B cell (primary cell): ENCODE results near the gene PTPRT. TPM values are rescaled to one million over a fixed set of nuclear protein-coding genes. Genes with fewer than 3 reads are reported as not detected.

Experiments
- ATAC-seq: fragments of 200-7000 bp; cut with Tn5 transposase; one replicate; pipeline ENCODE4 v1.10.0; 2021; ENCODE audit warnings: low read depth, mild to moderate bottlenecking, moderate number of reproducible peaks, moderate library complexity
- CTCF ChIA-PET: fragments of 350-600 bp; sonication (Branson Sonifier 250); formaldehyde crosslinking; loops from one replicate; lab custom pipeline; 2021; ENCODE audit warnings: antibody characterized with exemption, inconsistent platforms; lab: Charles Lee
- POLR2A ChIA-PET: fragments of 350-600 bp; sonication (Branson Sonifier 250); formaldehyde crosslinking; loops from one replicate; lab custom pipeline; 2021; ENCODE audit warnings: antibody characterized with exemption; lab: Charles Lee
- DNase-seq: peaks from one replicate; pipeline ENCODE4 v3.0.0; 2013
- H2AFZ ChIP-seq: 2 replicates; pipeline ENCODE4 v1.6.1; 2012; ENCODE audit warnings: mild to moderate bottlenecking, low read depth, low read length; ENCODE audit not compliant: insufficient read depth, poor library complexity, severe bottlenecking
- H3K27ac ChIP-seq, 2 donors: 1 replicate in 1 of 2; 2 replicates in 1 of 2; pipeline ENCODE4 v1.5.1; 2012 to 2013; ENCODE audit warnings: low read length in 2 of 2, mild to moderate bottlenecking in 2 of 2, moderate library complexity in 1 of 2
- H3K27me3 ChIP-seq, 4 experiments: fragments of 200-600 bp in 1 of 4; sonication (generic) in 1 of 4; replicated peaks in 1 of 4; 1 replicate in 2 of 4; 2 replicates in 2 of 4; pipeline versions ENCODE4 v1.6.1 to v1.7.0; 2013 to 2016; ENCODE audit warnings: low read length in 3 of 4, mild to moderate bottlenecking in 2 of 4, mixed read lengths in 1 of 4, moderate library complexity in 1 of 4; ENCODE audit not compliant: insufficient read depth in 4 of 4, control insufficient read depth in 3 of 4; ENCODE audit errors: control extremely low read depth in 1 of 4
- H3K36me3 ChIP-seq, 2 experiments: replicated peaks in 1 of 2; 1 replicate in 1 of 2; 2 replicates in 1 of 2; pipeline versions ENCODE4 v1.6.1 to v1.7.1; 2013; ENCODE audit warnings: low read length in 1 of 2; ENCODE audit not compliant: insufficient read depth in 2 of 2, control insufficient read depth in 1 of 2; ENCODE audit errors: control extremely low read depth in 1 of 2, extremely low read depth in 1 of 2
- H3K4me1 ChIP-seq, 2 donors: fragments of 200-600 bp in 1 of 2; sonication (generic) in 1 of 2; 1 replicate in 1 of 2; 2 replicates in 1 of 2; pipeline versions ENCODE4 v1.5.1 to v1.6.1; 2013 to 2017; ENCODE audit warnings: low read length in 2 of 2; ENCODE audit not compliant: control insufficient read depth in 2 of 2, insufficient read depth in 2 of 2
- H3K4me2 ChIP-seq: replicated peaks from 2 replicates; pipeline ENCODE3; 2012; ENCODE audit warnings: mild to moderate bottlenecking, low read depth, low read length; ENCODE audit not compliant: poor library complexity, severe bottlenecking
- H3K4me3 ChIP-seq, 5 experiments: fragments of 200-600 bp in 1 of 5; sonication (generic) in 1 of 5; 1 replicate in 3 of 5; 2 replicates in 2 of 5; pipeline versions ENCODE4 v1.5.1 to v1.7.0; 2011 to 2016; ENCODE audit warnings: low read length in 4 of 5, mild to moderate bottlenecking in 4 of 5, low read depth in 2 of 5, control low read depth in 1 of 5, moderate library complexity in 1 of 5; ENCODE audit not compliant: insufficient read depth in 1 of 5; ENCODE audit errors: control extremely low read depth in 1 of 5, extremely low read depth in 1 of 5
- H3K79me2 ChIP-seq: fragments of 200-600 bp; sonication (generic); one replicate; pipeline ENCODE4 v1.6.0; 2016; ENCODE audit warnings: low read length; ENCODE audit not compliant: control insufficient read depth, insufficient read depth
- H3K9ac ChIP-seq: fragments of 200-600 bp; sonication (generic); 2 replicates; pipeline ENCODE4 v1.6.1; 2017; ENCODE audit warnings: mild to moderate bottlenecking, low read length, moderate library complexity
- H3K9me3 ChIP-seq, 3 donors: one replicate each; pipeline versions ENCODE4 v1.6.1 to v1.7.1; 2013; ENCODE audit warnings: low read length in 2 of 3; ENCODE audit not compliant: control insufficient read depth in 2 of 3, insufficient read depth in 1 of 3; ENCODE audit errors: control extremely low read depth in 1 of 3
- H4K20me1 ChIP-seq: 2 replicates; pipeline ENCODE4 v1.6.0; 2012; ENCODE audit warnings: mild to moderate bottlenecking, low read length; ENCODE audit not compliant: insufficient read depth, control insufficient read depth, poor library complexity, severe bottlenecking
- H3K27ac Mint-ChIP-seq: one replicate; pipeline ENCODE4 v1.8.0; 2021; ENCODE audit warnings: mixed read lengths
- H3K27me3 Mint-ChIP-seq: one replicate; pipeline ENCODE4 v1.8.0; 2021; ENCODE audit warnings: mixed read lengths
- H3K4me1 Mint-ChIP-seq: one replicate; pipeline ENCODE4 v1.8.0; 2021; ENCODE audit warnings: mixed read lengths
- H3K4me3 Mint-ChIP-seq: one replicate; pipeline ENCODE4 v1.8.0; 2021; ENCODE audit warnings: mixed read lengths
- H3K9me3 Mint-ChIP-seq: one replicate; pipeline ENCODE4 v1.8.0; 2022; ENCODE audit warnings: mixed read lengths; ENCODE audit not compliant: insufficient read depth
- EZH2 ChIP-seq: IDR thresholded peaks from 2 replicates; pipeline ENCODE4 v1.6.1; 2012; ENCODE audit warnings: borderline replicate concordance, low read depth, mild to moderate bottlenecking, moderate library complexity, low read length; ENCODE audit not compliant: insufficient read depth, poor library complexity, severe bottlenecking
- WGBS: methylation state at CpG from one replicate; pipeline ENCODE4 v1.1.5; 2013; ENCODE audit warnings: missing lambda C conversion rate; ENCODE audit not compliant: insufficient coverage; 5-methylcytosine and 5-hydroxymethylcytosine counted together
- intact Hi-C: fragments of 100-400 bp; cut with micrococcal nuclease; formaldehyde crosslinking; loops from one replicate; pipeline ENCODE4 v1.10.0; 2022
- polyA plus RNA-seq: library from polyadenylated mRNA; depleted of rRNA; stranded (reverse); fragments of >200 nt; gene quantifications from 2 replicates; pipeline ENCODE4 v1.2.3, GENCODE V29; 2012
- total RNA-seq, 2 donors: library from RNA; stranded (reverse); fragments of 120-200 nt in 1 of 2; gene quantifications; 1 replicate in 1 of 2; 2 replicates in 1 of 2; pipeline versions ENCODE4 v1.2.3 to v1.2.4, GENCODE V29; 2013 to 2022
- TF ChIP-seq, protein P1 (sequence below): fragments of 200-600 bp; IDR thresholded peaks from one replicate; pipeline ENCODE4 v1.8.0; 2022; ENCODE audit warnings: antibody characterized with exemption, mild to moderate bottlenecking

Gene PTPRT
- total and polyA plus RNA-seq, 2 donors (not counting 1 experiment from before 2014, with no cell fraction given) = not detected

GRCh38 chr20:42744756-42745465 lies 444.8 kb downstream of the PTPRT start:
- Histone ChIP-seq H3K27me3 (no peaks in the 10 kb centered on the region), H3K9ac (no peak overlapping the region), H3K36me3 (no peaks in the 10 kb centered on the region), H3K4me1 (no peaks in the 10 kb centered on the region), H3K9me3 (peaks cover 0 to 24% (median 0%) of the 10 kb centered on the region in 3 donors), H4K20me1 (no peaks in the 10 kb centered on the region), H3K79me2 (no peaks in the 10 kb centered on the region), H3K4me2 (no peak overlapping the region), H2AFZ (no peak overlapping the region), H3K27ac (no peak overlapping the region), H3K4me3 (no peak overlapping the region)
- 61% methylated on average over 3 of the region's 6 CpGs for whole genome bisulfite sequencing
- CTCF ChIA-PET = no interaction called here
- no peaks in the 10 kb centered on the region for H3K9me3 Mint-ChIP-seq
- ATAC-seq (no peak), DNase-seq (no peak)
- TF ChIP-seq, protein P1, sequence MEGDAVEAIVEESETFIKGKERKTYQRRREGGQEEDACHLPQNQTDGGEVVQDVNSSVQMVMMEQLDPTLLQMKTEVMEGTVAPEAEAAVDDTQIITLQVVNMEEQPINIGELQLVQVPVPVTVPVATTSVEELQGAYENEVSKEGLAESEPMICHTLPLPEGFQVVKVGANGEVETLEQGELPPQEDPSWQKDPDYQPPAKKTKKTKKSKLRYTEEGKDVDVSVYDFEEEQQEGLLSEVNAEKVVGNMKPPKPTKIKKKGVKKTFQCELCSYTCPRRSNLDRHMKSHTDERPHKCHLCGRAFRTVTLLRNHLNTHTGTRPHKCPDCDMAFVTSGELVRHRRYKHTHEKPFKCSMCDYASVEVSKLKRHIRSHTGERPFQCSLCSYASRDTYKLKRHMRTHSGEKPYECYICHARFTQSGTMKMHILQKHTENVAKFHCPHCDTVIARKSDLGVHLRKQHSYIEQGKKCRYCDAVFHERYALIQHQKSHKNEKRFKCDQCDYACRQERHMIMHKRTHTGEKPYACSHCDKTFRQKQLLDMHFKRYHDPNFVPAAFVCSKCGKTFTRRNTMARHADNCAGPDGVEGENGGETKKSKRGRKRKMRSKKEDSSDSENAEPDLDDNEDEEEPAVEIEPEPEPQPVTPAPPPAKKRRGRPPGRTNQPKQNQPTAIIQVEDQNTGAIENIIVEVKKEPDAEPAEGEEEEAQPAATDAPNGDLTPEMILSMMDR = no peak
- TF ChIP-seq EZH2 = no peak
- H3K4me1 Mint-ChIP-seq = no peaks in the 10 kb centered on the region
- H3K27me3 Mint-ChIP-seq = no peaks in the 10 kb centered on the region
- no peak overlapping the region for H3K27ac Mint-ChIP-seq
- H3K4me3 Mint-ChIP-seq = no peak overlapping the region
- POLR2A ChIA-PET = no interaction called here
- intact Hi-C loops = no loop called here

DNA sequence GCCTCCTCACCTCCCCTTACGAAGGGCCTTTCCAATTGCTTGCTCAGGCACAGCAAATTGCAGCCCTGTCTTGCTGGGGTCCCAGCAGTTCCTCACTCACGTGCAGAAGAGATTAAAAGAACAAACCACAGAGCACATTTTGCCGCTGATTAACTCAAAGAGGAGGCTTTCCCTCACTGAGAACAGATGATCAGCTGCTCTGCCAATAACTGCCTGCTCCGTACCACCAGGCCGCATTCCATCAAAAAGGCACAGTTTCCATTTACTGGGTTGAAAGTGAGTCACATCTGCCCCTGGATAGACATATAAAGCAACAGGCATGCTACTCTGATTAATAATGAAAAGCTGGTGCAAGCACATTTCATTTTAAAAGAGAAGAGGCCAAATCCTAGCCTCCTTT lies 446.8 kb downstream of the PTPRT start:
- no peaks in the 10 kb centered on the region for H3K4me1 Mint-ChIP-seq
- no peak overlapping the region for H3K27ac Mint-ChIP-seq
- H4K20me1 ChIP-seq = no peaks in the 10 kb centered on the region
- no peaks in the 10 kb centered on the region for H3K27me3 Mint-ChIP-seq
- POLR2A ChIA-PET = no interaction called here
- ATAC-seq (no peak), DNase-seq (no peak)
- CTCF ChIA-PET = no interaction called here
- H2AFZ ChIP-seq = no peak overlapping the region
- H3K4me1 ChIP-seq = no peaks in the 10 kb centered on the region
- intact Hi-C loops = no loop called here
- no peak overlapping the region for H3K4me3 Mint-ChIP-seq
- TF ChIP-seq, protein P1 = no peak
- TF ChIP-seq EZH2 = no peak
- H3K9me3 ChIP-seq = peaks cover 0 to 18% (median 0%) of the 10 kb centered on the region in 3 donors
- H3K9ac ChIP-seq = no peak overlapping the region
- no peaks in the 10 kb centered on the region for H3K27me3 ChIP-seq
- no peak overlapping the region for H3K4me2 ChIP-seq
- WGBS = 78% methylated on average over 3 of the region's 5 CpGs
- H3K36me3 ChIP-seq = no peaks in the 10 kb centered on the region
- H3K4me3 ChIP-seq = no peak overlapping the region
- no peak overlapping the region for H3K27ac ChIP-seq
- no peaks in the 10 kb centered on the region for H3K9me3 Mint-ChIP-seq
- no peaks in the 10 kb centered on the region for H3K79me2 ChIP-seq
